Esophagus muscularis mucosa (tissue), 4 donors: Measurements from ENCODE around the gene NEMF.
A peak's percentile ranks its signal among the peaks of the same experiment; 100 is the strongest.

Source experiments
- EP300 ChIP-seq: sonication (generic); formaldehyde crosslinking; IDR thresholded peaks from one replicate; pipeline ENCODE4 v1.6.1; 2017; ENCODE audit warnings: antibody characterized with exemption
- POLR2A ChIP-seq: fragments of 450-650 bp; IDR thresholded peaks from one replicate; pipeline ENCODE4 v1.6.1; 2017; ENCODE audit warnings: antibody characterized with exemption, moderate library complexity, mild to moderate bottlenecking, low read depth
- POLR2AphosphoS5 ChIP-seq, 2 donors: sonication (generic); formaldehyde crosslinking; IDR thresholded peaks; one replicate each; pipeline ENCODE4 v1.6.1; 2017; ENCODE audit warnings: antibody characterized with exemption in 2 of 2
- TF ChIP-seq, protein P1 (sequence below), 3 experiments: fragments of 200-600 bp in 2 of 3; fragments of 450-650 bp in 1 of 3; sonication (generic) in 2 of 3; IDR thresholded peaks; one replicate each; pipeline ENCODE4 v1.5.1; 2017 to 2019; ENCODE audit warnings: antibody characterized with exemption in 3 of 3, mild to moderate bottlenecking in 2 of 3, moderate library complexity in 1 of 3

DNA sequence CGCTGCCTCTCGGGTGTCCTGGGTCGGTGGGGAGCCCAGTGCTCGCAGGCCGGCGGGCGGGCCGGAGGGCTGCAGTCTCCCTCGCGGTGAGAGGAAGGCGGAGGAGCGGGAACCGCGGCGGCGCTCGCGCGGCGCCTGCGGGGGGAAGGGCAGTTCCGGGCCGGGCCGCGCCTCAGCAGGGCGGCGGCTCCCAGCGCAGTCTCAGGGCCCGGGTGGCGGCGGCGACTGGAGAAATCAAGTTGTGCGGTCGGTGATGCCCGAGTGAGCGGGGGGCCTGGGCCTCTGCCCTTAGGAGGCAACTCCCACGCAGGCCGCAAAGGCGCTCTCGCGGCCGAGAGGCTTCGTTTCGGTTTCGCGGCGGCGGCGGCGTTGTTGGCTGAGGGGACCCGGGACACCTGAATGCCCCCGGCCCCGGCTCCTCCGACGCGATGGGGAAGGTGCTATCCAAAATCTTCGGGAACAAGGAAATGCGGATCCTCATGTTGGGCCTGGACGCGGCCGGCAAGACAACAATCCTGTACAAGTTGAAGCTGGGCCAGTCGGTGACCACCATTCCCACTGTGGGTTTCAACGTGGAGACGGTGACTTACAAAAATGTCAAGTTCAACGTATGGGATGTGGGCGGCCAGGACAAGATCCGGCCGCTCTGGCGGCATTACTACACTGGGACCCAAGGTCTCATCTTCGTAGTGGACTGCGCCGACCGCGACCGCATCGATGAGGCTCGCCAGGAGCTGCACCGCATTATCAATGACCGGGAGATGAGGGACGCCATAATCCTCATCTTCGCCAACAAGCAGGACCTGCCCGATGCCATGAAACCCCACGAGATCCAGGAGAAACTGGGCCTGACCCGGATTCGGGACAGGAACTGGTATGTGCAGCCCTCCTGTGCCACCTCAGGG, 41.0 kb upstream of the NEMF start:
- TF ChIP-seq, protein P1, sequence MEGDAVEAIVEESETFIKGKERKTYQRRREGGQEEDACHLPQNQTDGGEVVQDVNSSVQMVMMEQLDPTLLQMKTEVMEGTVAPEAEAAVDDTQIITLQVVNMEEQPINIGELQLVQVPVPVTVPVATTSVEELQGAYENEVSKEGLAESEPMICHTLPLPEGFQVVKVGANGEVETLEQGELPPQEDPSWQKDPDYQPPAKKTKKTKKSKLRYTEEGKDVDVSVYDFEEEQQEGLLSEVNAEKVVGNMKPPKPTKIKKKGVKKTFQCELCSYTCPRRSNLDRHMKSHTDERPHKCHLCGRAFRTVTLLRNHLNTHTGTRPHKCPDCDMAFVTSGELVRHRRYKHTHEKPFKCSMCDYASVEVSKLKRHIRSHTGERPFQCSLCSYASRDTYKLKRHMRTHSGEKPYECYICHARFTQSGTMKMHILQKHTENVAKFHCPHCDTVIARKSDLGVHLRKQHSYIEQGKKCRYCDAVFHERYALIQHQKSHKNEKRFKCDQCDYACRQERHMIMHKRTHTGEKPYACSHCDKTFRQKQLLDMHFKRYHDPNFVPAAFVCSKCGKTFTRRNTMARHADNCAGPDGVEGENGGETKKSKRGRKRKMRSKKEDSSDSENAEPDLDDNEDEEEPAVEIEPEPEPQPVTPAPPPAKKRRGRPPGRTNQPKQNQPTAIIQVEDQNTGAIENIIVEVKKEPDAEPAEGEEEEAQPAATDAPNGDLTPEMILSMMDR (IDR thresholded peaks at IDR 0.05) = peak in 1 of 3 experiments; percentile 7
- TF ChIP-seq POLR2AphosphoS5 (IDR thresholded peaks at IDR 0.05) (no peak), POLR2A (no peak), EP300 (no peak)
